HG03108 (cell line): ENCODE results near the gene RAP1GAP2.

Experiments used
- ATAC-seq: cut with Tn5 transposase; IDR thresholded peaks from one replicate; pipeline ENCODE4 v1.9.1; 2021; ENCODE audit warnings: moderate library complexity; ENCODE audit not compliant: unreplicated experiment

RAP1GAP2 gene

GRCh38 chr17:2906901-2907300, 110.7 kb downstream of the RAP1GAP2 start:
- ATAC-seq = no peak

- ATAC-seq = no peak
These were observed 113.1 kb downstream of the RAP1GAP2 start for GRCh38 chr17:2909175-2909845.

GRCh38 chr17:2909846-2910234, 113.6 kb downstream of the RAP1GAP2 start:
- ATAC-seq = no peak

GRCh38 chr17:2911035-2911754, 115.0 kb downstream of the RAP1GAP2 start:
- ATAC-seq = no peak

- no peak for ATAC-seq
These were observed 115.5 kb downstream of the RAP1GAP2 start for GRCh38 chr17:2911755-2912111.

GRCh38 chr17:2912754-2913153, 116.5 kb downstream of the RAP1GAP2 start:
- no peak for ATAC-seq

GRCh38 chr17:2916461-2916860, 120.2 kb downstream of the RAP1GAP2 start:
- ATAC-seq = no peak

- ATAC-seq = no peak
These were observed 125.2 kb downstream of the RAP1GAP2 start for GRCh38 chr17:2921443-2921842.

GRCh38 chr17:2924211-2924610, 128.0 kb downstream of the RAP1GAP2 start:
- ATAC-seq = no peak

- ATAC-seq = no peak
These were observed 128.8 kb downstream of the RAP1GAP2 start for GRCh38 chr17:2925011-2925410.

GRCh38 chr17:2926019-2926650, 129.9 kb downstream of the RAP1GAP2 start:
- no peak for ATAC-seq

GRCh38 chr17:2928294-2928890, 132.2 kb downstream of the RAP1GAP2 start:
- ATAC-seq = no peak

- no peak for ATAC-seq
These were observed 133.8 kb downstream of the RAP1GAP2 start for GRCh38 chr17:2929881-2930533.

- ATAC-seq = no peak
These were observed 135.6 kb downstream of the RAP1GAP2 start for GRCh38 chr17:2931876-2932275.

GRCh38 chr17:2932946-2933345, 136.7 kb downstream of the RAP1GAP2 start:
- ATAC-seq = no peak

GRCh38 chr17:2933606-2934005, 137.4 kb downstream of the RAP1GAP2 start:
- no peak for ATAC-seq

- ATAC-seq = no peak
These were observed 139.4 kb downstream of the RAP1GAP2 start for GRCh38 chr17:2935632-2936031.

GRCh38 chr17:2936351-2936750, 140.1 kb downstream of the RAP1GAP2 start:
- ATAC-seq = no peak

- no peak for ATAC-seq
These were observed 140.6 kb downstream of the RAP1GAP2 start for GRCh38 chr17:2936771-2937321.

GRCh38 chr17:2937331-2938003, 141.2 kb downstream of the RAP1GAP2 start:
- ATAC-seq = no peak
